ENCODE data around the gene ACMSD. TPM values are rescaled to one million over a fixed set of nuclear protein-coding genes. Genes with fewer than 3 reads are reported as not detected.
"Not testable (repeated sequence)": the region's sequence is repeated elsewhere in the genome, so short reads cannot be mapped to it uniquely, and the experiment has no call there.

The ACMSD gene
- total RNA-seq, 4 donors from 2014 or later = not detected

GRCh38 chr2:134899204-134899603 lies 60.8 kb downstream of the ACMSD start:
- no peak overlapping the region for H3K4me3 ChIP-seq (ENCODE audit: low read depth, poor library complexity, severe bottlenecking)
- DNase-seq (ENCODE audit: low spot score in 2 of 2) = no peak
- no peak for TF ChIP-seq CTCF (IDR thresholded peaks at IDR 0.05)
- TF ChIP-seq POLR2A (IDR thresholded peaks at IDR 0.05) = no peak
- intact Hi-C loops (cut with DNase I; ENCODE audit: low total_unique reads) = no loop called here

- intact Hi-C loops (cut with DNase I; ENCODE audit: low total_unique reads) = no loop called here
- 76 to 93% methylated on average over 1 of the region's 1 CpG for WGBS, 2 donors
- no peak overlapping the region for H3K4me3 ChIP-seq (ENCODE audit: low read depth, poor library complexity, severe bottlenecking)
- no peak for DNase-seq (ENCODE audit: low spot score in 2 of 2)
- TF ChIP-seq POLR2A (IDR thresholded peaks at IDR 0.05) (no peak), CTCF (IDR thresholded peaks at IDR 0.05) (no peak)
Measured at GRCh38 chr2:134900151-134900550, 61.7 kb downstream of the ACMSD start.

GRCh38 chr2:134903701-134904100 lies 65.3 kb downstream of the ACMSD start:
- H3K4me3 ChIP-seq (ENCODE audit: low read depth, poor library complexity, severe bottlenecking); DNase-seq (ENCODE audit: low spot score in 2 of 2); intact Hi-C loops (cut with DNase I; ENCODE audit: low total_unique reads): not testable (repeated sequence)
- 88 to 90% methylated on average over 13 of the region's 13 CpGs for WGBS, 2 donors

DNA sequence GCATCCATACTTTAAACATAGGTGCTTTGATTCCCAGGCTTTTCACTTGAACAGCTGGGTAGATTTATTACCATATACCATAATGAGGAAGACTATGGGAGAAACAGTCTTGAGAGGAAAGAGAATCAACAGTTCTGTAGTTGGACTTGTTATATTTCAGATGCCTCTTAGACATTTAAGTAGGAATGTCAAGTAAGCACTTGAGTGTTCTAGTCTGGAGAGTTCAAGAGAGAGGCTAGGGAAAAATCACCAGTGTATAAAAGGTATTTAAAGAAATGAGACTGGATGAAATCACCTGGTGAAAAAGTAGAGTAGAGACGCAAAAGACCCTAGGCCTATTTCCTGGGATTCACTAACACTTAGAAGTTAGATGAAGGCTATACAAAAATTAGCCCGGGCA lies 66.8 kb downstream of the ACMSD start:
- TF ChIP-seq POLR2A (IDR thresholded peaks at IDR 0.05) = no peak
- TF ChIP-seq CTCF (IDR thresholded peaks at IDR 0.05) = no peak
- no peak overlapping the region for H3K4me3 ChIP-seq (ENCODE audit: low read depth, poor library complexity, severe bottlenecking)
- intact Hi-C loops (cut with DNase I; ENCODE audit: low total_unique reads) = no loop called here
- no peak for DNase-seq (ENCODE audit: low spot score in 2 of 2)
- 93 to 98% methylated on average over 2 of the region's 2 CpGs for WGBS, 2 donors

GRCh38 chr2:134906726-134907125 lies 68.3 kb downstream of the ACMSD start:
- 58 to 71% methylated on average over 2 of the region's 2 CpGs for WGBS, 2 donors
- intact Hi-C loops (cut with DNase I; ENCODE audit: low total_unique reads) = no loop called here
- no peak for DNase-seq (ENCODE audit: low spot score in 2 of 2)
- no peak for TF ChIP-seq POLR2A (IDR thresholded peaks at IDR 0.05)
- TF ChIP-seq CTCF (IDR thresholded peaks at IDR 0.05) = no peak
- H3K4me3 ChIP-seq (ENCODE audit: low read depth, poor library complexity, severe bottlenecking) = no peak overlapping the region

- DNase-seq (ENCODE audit: low spot score in 2 of 2); intact Hi-C loops (cut with DNase I; ENCODE audit: low total_unique reads); H3K4me3 ChIP-seq (ENCODE audit: low read depth, poor library complexity, severe bottlenecking): not testable (repeated sequence)
- 88 to 89% methylated on average over 1 of the region's 1 CpG for WGBS, 2 donors
Measured at GRCh38 chr2:134907441-134908116, 69.2 kb downstream of the ACMSD start.

DNA sequence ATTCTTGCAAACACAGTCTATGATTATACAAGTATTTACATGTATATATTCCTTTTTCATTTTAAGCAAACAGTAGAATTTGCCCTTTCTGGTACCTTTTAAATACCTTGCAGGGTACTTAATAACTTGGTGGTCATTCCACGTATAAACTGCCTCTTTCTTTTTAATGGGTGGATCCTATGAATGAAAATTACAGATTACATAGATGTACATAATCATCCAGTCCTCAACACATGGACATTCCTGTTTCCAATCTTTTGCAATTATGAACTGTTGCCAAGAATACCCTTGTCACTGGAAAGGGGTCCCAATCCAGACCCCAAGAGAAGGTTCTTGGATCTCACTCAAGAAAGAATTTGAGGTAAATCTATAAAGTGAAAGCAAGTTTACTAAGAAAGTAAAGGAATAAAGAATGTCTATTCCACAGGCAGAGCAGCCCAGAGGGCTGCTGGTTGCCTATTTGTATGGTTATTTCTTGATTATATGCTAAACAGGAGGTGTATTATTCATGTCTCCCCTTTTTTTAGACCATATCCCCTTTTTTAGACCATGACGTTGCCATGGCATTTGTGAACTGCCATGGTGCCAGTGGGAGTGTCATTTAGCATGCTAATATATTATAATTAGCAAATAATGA lies 72.5 kb downstream of the ACMSD start:
- no peak for DNase-seq (ENCODE audit: low spot score in 2 of 2)
- intact Hi-C loops (cut with DNase I; ENCODE audit: low total_unique reads) = no loop called here
- no peak overlapping the region for H3K4me3 ChIP-seq (ENCODE audit: low read depth, poor library complexity, severe bottlenecking)
- 68 to 82% methylated on average over 2 of the region's 2 CpGs for WGBS, 2 donors
- TF ChIP-seq POLR2A (IDR thresholded peaks at IDR 0.05) (no peak), CTCF (IDR thresholded peaks at IDR 0.05) (no peak)

All from lower leg skin (tissue), 4 donors.